ENCODE measurements around the gene ARHGEF7.

ARHGEF7 gene

DNA sequence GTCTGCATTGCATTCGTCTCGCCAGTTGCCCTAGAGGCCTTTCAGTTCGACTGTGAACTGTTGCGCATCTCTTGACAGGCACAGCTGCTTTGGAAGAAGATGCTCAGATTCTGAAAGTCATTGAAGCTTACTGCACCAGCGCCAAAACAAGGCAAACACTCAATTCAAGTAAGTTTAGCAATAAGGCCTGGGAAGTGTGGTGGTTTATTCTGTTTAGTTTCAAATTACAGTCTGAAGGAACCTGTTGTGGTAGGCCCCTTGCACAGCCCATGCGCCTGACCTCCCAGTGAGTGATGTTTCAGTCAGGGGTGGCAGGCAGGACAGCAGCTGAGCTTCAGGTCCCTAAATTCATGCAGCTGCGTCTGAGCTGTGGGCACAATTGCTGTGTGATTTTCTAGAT lies 173.2 kb downstream of the ARHGEF7 start:
- DNase-seq (ENCODE audit: low read depth): no peak
- TF ChIP-seq, protein P1, sequence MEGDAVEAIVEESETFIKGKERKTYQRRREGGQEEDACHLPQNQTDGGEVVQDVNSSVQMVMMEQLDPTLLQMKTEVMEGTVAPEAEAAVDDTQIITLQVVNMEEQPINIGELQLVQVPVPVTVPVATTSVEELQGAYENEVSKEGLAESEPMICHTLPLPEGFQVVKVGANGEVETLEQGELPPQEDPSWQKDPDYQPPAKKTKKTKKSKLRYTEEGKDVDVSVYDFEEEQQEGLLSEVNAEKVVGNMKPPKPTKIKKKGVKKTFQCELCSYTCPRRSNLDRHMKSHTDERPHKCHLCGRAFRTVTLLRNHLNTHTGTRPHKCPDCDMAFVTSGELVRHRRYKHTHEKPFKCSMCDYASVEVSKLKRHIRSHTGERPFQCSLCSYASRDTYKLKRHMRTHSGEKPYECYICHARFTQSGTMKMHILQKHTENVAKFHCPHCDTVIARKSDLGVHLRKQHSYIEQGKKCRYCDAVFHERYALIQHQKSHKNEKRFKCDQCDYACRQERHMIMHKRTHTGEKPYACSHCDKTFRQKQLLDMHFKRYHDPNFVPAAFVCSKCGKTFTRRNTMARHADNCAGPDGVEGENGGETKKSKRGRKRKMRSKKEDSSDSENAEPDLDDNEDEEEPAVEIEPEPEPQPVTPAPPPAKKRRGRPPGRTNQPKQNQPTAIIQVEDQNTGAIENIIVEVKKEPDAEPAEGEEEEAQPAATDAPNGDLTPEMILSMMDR (IDR thresholded peaks at IDR 0.05; ENCODE audit: control insufficient read depth, extremely low read depth, insufficient read depth): no peak
- H3K4me3 ChIP-seq (ENCODE audit: low read depth, low read length): no peak overlapping the region

DNA sequence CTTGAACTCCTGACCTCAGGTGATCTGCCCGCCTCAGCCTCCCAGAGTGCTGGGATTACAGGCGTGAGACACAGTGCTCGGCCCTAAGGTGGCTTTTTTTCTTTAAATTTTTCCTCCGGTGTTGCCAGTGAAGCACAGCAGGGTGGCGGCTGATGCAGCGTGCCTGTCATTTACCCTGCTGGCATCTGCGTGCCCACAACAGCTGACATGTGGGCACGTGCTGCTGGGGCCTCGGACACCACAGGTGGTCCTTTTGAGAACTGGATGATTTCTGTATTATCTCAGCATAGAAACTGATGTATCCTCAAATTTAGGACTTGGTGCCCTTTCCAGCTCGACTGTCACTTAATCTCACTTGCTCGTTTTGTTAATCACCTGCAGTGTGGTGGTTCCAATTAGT lies 174.1 kb downstream of the ARHGEF7 start:
- TF ChIP-seq, protein P1 (IDR thresholded peaks at IDR 0.05; ENCODE audit: control insufficient read depth, extremely low read depth, insufficient read depth): no peak
- DNase-seq (ENCODE audit: low read depth): no peak
- no peak overlapping the region for H3K4me3 ChIP-seq (ENCODE audit: low read depth, low read length)

DNA sequence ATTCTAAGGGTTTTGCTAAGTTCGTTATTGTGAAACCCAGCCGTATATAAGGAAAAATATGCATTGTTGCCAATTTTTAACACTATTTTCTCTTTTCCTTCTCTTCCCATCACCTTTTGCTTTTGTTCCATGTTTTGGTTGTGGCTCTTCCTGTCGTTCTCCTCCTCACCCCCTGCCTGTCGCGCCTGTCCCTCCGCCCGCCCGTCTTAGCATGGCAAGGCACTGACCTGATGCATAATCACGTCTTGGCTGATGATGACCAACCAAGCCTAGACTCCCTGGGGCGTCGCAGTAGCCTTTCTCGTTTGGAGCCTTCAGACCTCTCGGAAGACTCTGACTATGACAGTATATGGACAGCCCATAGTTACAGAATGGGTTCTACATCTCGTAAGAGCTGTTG lies 176.8 kb downstream of the ARHGEF7 start:
- H3K4me3 ChIP-seq (ENCODE audit: low read depth, low read length): no peak overlapping the region
- no peak for DNase-seq (ENCODE audit: low read depth)
- TF ChIP-seq, protein P1 (IDR thresholded peaks at IDR 0.05; ENCODE audit: control insufficient read depth, extremely low read depth, insufficient read depth): no peak

DNA sequence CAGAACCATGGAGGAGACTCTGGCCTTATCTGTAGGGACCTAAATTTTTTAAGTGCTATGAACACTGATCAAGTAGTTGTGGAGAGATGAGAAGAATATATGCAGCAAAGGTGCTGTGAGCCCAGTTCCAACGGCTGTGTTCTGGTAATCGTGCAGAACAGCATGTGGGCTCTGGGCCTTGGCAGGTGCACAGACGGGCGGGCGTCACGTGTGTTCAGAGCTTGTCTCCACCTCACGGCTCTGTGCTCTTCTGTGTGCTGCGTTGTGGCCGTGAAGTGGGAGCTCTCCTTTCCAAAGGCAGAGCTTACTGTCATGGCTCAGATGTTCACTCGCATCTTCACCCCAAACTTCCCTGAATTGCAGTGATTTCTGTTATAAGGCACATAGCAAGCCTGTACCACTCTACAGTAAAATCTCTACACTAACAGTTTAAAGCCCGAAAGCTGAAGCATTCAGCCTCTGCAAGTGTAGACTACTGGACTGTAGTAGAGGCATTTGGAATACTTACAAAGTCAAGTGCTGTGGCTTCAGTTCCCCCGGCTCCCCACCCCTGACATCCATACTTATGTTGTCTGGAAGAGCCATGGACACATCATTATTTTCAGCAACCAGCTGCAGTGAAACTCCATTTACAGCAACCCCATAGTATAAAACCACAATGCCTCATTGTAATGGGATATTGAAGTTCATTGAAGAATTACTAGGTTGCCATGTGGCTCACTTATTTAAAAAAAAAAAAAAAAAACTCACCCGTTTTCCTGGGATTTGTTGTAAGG lies 177.8 kb downstream of the ARHGEF7 start:
- TF ChIP-seq, protein P1 (IDR thresholded peaks at IDR 0.05; ENCODE audit: control insufficient read depth, extremely low read depth, insufficient read depth): no peak
- DNase-seq (ENCODE audit: low read depth): no peak

DNA sequence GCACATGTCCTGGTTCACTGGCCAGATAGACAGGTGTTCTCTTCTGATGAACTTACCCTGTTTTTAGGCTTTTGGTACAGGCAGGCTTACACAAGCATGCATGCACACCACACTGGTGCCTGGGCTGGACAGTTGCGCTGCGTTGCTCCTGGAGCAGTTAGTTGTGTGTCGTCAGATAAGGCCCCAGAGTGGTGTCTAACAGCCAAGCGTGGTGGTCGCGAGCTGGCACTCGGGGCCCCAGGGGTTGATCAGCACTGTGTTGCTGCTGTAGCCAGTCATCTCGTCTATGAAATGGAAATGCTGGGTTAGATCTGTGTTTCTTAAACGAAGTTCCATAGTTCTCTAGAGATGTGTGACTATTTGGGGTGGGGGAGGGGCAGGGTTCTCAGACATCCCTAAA lies 180.8 kb downstream of the ARHGEF7 start:
- no peak overlapping the region for H3K4me3 ChIP-seq (ENCODE audit: low read depth, low read length)
- TF ChIP-seq, protein P1 (IDR thresholded peaks at IDR 0.05; ENCODE audit: control insufficient read depth, extremely low read depth, insufficient read depth): no peak
- no peak for DNase-seq (ENCODE audit: low read depth)

More for the DNA sequence above, 177.8 kb downstream of the ARHGEF7 start:
- no peak overlapping the region for H3K4me3 ChIP-seq (ENCODE audit: low read depth, low read length)

DNA sequence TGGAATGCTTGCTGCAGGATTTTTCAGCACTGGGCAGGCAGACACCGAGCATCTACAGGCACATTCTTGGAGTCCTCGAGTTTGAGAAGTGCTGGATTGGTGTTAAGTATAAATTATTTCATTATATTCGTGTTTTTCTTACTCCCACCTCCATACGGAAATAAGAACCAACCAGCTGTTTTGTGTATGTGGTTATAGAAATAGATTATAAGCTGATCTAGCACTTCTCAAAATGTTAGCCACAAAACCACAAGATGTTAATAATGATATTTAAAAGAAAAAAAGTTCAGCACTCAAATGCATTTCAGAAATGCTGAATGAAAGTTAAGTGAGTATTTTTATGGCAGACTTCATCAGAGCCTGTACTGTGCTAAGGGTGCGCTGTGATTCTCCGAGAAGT lies 181.3 kb downstream of the ARHGEF7 start:
- H3K4me3 ChIP-seq (ENCODE audit: low read depth, low read length): no peak overlapping the region
- TF ChIP-seq, protein P1 (IDR thresholded peaks at IDR 0.05; ENCODE audit: control insufficient read depth, extremely low read depth, insufficient read depth): no peak
- DNase-seq (ENCODE audit: low read depth): no peak

Data from LNCaP clone FGC (cell line).